Gastrocnemius medialis (tissue), 4 donors: ENCODE measurements around the gene KIFBP. TPM values are rescaled to one million over a fixed set of nuclear protein-coding genes. Genes with fewer than 3 reads are reported as not detected.

Source experiments
- ATAC-seq, 2 donors: fragments of 150-250 bp; one replicate each; pipeline ENCODE4 v1.9.1; 2016
- DNase-seq, 2 donors: peaks; one replicate each; pipeline ENCODE4 v3.0.0-alpha.2; 2019
- H3K27ac ChIP-seq, 4 donors: fragments of 200-600 bp; sonication (generic); 1 replicate in 1 of 4; 2 replicates in 3 of 4; pipeline ENCODE4 v1.5.1; 2016 to 2018; ENCODE audit warnings: mild to moderate bottlenecking in 2 of 4, moderate library complexity in 1 of 4
- H3K27me3 ChIP-seq, 3 donors: fragments of 200-600 bp; sonication (generic) in 2 of 3; 1 replicate in 1 of 3; 2 replicates in 2 of 3; pipeline versions ENCODE4 v1.5.1 to v1.6.0; 2016 to 2019; ENCODE audit warnings: mild to moderate bottlenecking in 1 of 3, moderate library complexity in 1 of 3
- H3K36me3 ChIP-seq, 2 donors: fragments of 200-600 bp; sonication (generic) in 1 of 2; one replicate each; pipeline ENCODE4 v1.5.1; 2017 to 2018
- H3K4me1 ChIP-seq, 2 donors: fragments of 200-600 bp; sonication (generic) in 1 of 2; one replicate each; pipeline ENCODE4 v1.5.1; 2016 to 2017; ENCODE audit warnings: mild to moderate bottlenecking in 2 of 2
- H3K4me3 ChIP-seq, 4 donors: fragments of 200-600 bp; sonication (generic) in 3 of 4; 1 replicate in 1 of 4; 2 replicates in 3 of 4; pipeline ENCODE4 v1.5.1; 2016 to 2019; ENCODE audit warnings: mild to moderate bottlenecking in 2 of 4
- H3K9me3 ChIP-seq, 3 donors: fragments of 200-600 bp; sonication (generic) in 2 of 3; 1 replicate in 1 of 3; 2 replicates in 2 of 3; pipeline ENCODE4 v1.5.1; 2016 to 2019
- CTCF ChIP-seq, 5 experiments: fragments of 450-650 bp in 3 of 5; fragments of 200-600 bp in 2 of 5; sonication (generic) in 2 of 5; IDR thresholded peaks in 4 of 5; conservative IDR thresholded peaks in 1 of 5; 1 replicate in 4 of 5; 2 replicates in 1 of 5; pipeline ENCODE4 v1.5.1; 2016 to 2019; ENCODE audit warnings: antibody characterized with exemption in 5 of 5, mild to moderate bottlenecking in 3 of 5, moderate library complexity in 3 of 5
- POLR2A ChIP-seq, 2 donors: fragments of 450-650 bp; IDR thresholded peaks; one replicate each; pipeline ENCODE4 v1.6.1; 2017; ENCODE audit warnings: antibody characterized with exemption in 2 of 2, mild to moderate bottlenecking in 2 of 2, moderate library complexity in 2 of 2
- in situ Hi-C, 4 donors: fragments of 200-750 bp; cut with MboI; loops; one replicate each; pipeline versions ENCODE4 v1.15.0 to v1.8.0; 2017; ENCODE audit warnings: low sequenced_read_pairs in 4 of 4
- intact Hi-C: fragments of 100-400 bp; cut with DNase I; formaldehyde crosslinking; loops from one replicate; pipeline ENCODE4 v1.15.1; 2023; ENCODE audit warnings: low total_unique reads
- total RNA-seq, 4 donors: library from RNA; depleted of rRNA; stranded (reverse); fragments of >200 nt; gene quantifications; one replicate each; pipeline versions ENCODE4 v1.1.0 to v1.2.3, GENCODE V29; 2016

KIFBP gene
- total RNA-seq, 4 donors from 2014 or later, result 24.0 to 41.3 (median 33.9) TPM

DNA sequence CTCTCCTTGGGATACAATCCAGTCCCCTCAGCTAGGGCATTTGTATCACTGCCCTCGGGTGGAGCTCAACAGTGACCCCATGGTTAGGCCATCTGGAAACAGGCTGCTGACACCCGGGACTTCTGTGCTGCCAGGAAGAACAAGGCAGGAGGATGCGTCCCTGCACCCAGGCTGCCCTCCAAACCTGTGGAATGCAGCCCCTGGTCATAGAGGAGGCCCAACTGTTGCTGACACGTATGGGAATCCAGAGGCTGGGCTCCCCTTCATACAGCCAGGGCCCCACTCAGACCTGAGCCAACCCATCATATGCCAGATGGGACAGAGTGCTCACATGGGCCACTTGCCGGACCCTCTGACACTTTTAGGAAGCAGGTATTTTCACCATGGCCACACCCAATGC is 53.8 kb downstream of the KIFBP start:
- Histone ChIP-seq H3K4me1 (no peaks in the 10 kb centered on the region), H3K9me3 (no peaks in the 10 kb centered on the region), H3K27me3 (no peaks in the 10 kb centered on the region), H3K27ac (no peak overlapping the region), H3K4me3 (no peak overlapping the region), H3K36me3 (no peaks in the 10 kb centered on the region)
- no peak for TF ChIP-seq CTCF (IDR thresholded peaks at IDR 0.05 in 4 of 5, conservative IDR thresholded peaks at IDR 0.05 in 1 of 5)
- TF ChIP-seq POLR2A (IDR thresholded peaks at IDR 0.05), result no peak
- no peak for ATAC-seq
- intact Hi-C loops (no loop called here), in situ Hi-C loops (no loop called here)
- DNase-seq, result no peak

DNA sequence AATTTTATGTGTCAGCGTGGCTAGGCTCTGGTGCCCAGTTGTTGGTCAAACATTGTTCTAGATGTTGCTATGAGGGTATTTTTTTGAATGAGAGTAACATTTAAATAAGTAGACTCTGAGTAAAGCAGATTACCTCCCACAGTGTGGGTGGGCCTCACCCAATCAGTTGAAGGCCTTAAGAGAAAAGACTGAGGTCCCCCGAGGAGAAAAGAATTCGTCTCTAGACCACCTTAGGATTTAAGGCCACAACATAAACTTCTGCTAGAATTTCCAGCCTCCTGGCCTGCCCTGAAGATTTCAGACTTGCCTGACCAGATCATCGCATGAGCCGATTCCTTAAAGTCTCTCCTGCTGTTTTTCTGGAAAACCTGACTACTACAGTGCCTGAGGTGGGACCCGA is 54.2 kb downstream of the KIFBP start:
- H3K36me3 ChIP-seq, result no peaks in the 10 kb centered on the region
- ATAC-seq (no peak), DNase-seq (no peak)
- in situ Hi-C loops (no loop called here), intact Hi-C loops (no loop called here)
- H3K9me3 ChIP-seq, result no peaks in the 10 kb centered on the region
- H3K4me3 ChIP-seq, result no peak overlapping the region
- H3K4me1 ChIP-seq, result no peaks in the 10 kb centered on the region
- no peaks in the 10 kb centered on the region for H3K27me3 ChIP-seq
- TF ChIP-seq CTCF (IDR thresholded peaks at IDR 0.05 in 4 of 5, conservative IDR thresholded peaks at IDR 0.05 in 1 of 5), result no peak
- no peak for TF ChIP-seq POLR2A (IDR thresholded peaks at IDR 0.05)
- no peak overlapping the region for H3K27ac ChIP-seq

GRCh38 chr10:69043931-69044531 is 55.4 kb downstream of the KIFBP start:
- H3K36me3 ChIP-seq, result no peaks in the 10 kb centered on the region
- in situ Hi-C loops, result no loop called here
- no peak for ATAC-seq
- no peak for DNase-seq
- no peaks in the 10 kb centered on the region for H3K27me3 ChIP-seq
- H3K4me3 ChIP-seq, result no peak overlapping the region
- H3K27ac ChIP-seq, result no peak overlapping the region
- TF ChIP-seq POLR2A (IDR thresholded peaks at IDR 0.05) (no peak), CTCF (IDR thresholded peaks at IDR 0.05 in 4 of 5, conservative IDR thresholded peaks at IDR 0.05 in 1 of 5) (no peak)
- H3K9me3 ChIP-seq, result no peaks in the 10 kb centered on the region
- H3K4me1 ChIP-seq, result no peaks in the 10 kb centered on the region
- intact Hi-C loops, result no loop called here

- H3K4me3 ChIP-seq, result no peak overlapping the region
- no peak overlapping the region for H3K27ac ChIP-seq
- H3K4me1 ChIP-seq, result no peaks in the 10 kb centered on the region
These were observed 55.9 kb downstream of the KIFBP start for GRCh38 chr10:69044546-69044945.

More at GRCh38 chr10:69044546-69044945, 55.9 kb downstream of the KIFBP start:
- TF ChIP-seq POLR2A (IDR thresholded peaks at IDR 0.05) (no peak), CTCF (IDR thresholded peaks at IDR 0.05 in 4 of 5, conservative IDR thresholded peaks at IDR 0.05 in 1 of 5) (no peak)
- Histone ChIP-seq H3K9me3 (no peaks in the 10 kb centered on the region), H3K36me3 (no peaks in the 10 kb centered on the region), H3K27me3 (no peaks in the 10 kb centered on the region)
- in situ Hi-C loops, result no loop called here
- intact Hi-C loops, result no loop called here
- DNase-seq, result no peak
- no peak for ATAC-seq
